NB4 (cell line): ENCODE data around the gene S1PR3.

Experiments used
- DNase-seq: peaks from one replicate; pipeline ENCODE4 v3.0.0; 2010; ENCODE audit warnings: low read depth
- H3K4me3 ChIP-seq: one replicate; pipeline ENCODE4 v1.5.1; 2011; ENCODE audit warnings: mild to moderate bottlenecking, low read depth, low read length, moderate library complexity
- CTCF ChIP-seq: IDR thresholded peaks from one replicate; pipeline ENCODE4 v1.5.1; 2012; ENCODE audit warnings: low read depth, low read length
- MAX ChIP-seq: IDR thresholded peaks from 2 replicates; pipeline ENCODE4 v1.6.1; 2011; ENCODE audit warnings: low read depth, low read length
- MYC ChIP-seq: IDR thresholded peaks from 2 replicates; pipeline ENCODE4 v1.6.1; 2011; ENCODE audit warnings: low read depth, low read length
- POLR2A ChIP-seq: IDR thresholded peaks from 2 replicates; pipeline ENCODE4 v1.6.1; 2011; ENCODE audit warnings: mild to moderate bottlenecking; ENCODE audit not compliant: insufficient read length; ENCODE audit errors: extremely low read depth

Gene S1PR3

GRCh38 chr9:89011683-89012082 lies 20.4 kb downstream of the S1PR3 start:
- DNase-seq = no peak
- TF ChIP-seq CTCF = no peak
- no peak for TF ChIP-seq MYC
- TF ChIP-seq MAX = no peak
- no peak for TF ChIP-seq POLR2A
- no peak overlapping the region for H3K4me3 ChIP-seq

GRCh38 chr9:89012294-89013042 lies 21.2 kb downstream of the S1PR3 start:
- no peak overlapping the region for H3K4me3 ChIP-seq
- TF ChIP-seq CTCF (no peak), MAX (no peak), POLR2A (no peak), MYC (no peak)
- DNase-seq = no peak

GRCh38 chr9:89013660-89014059 lies 22.4 kb downstream of the S1PR3 start:
- no peak for DNase-seq
- no peak overlapping the region for H3K4me3 ChIP-seq
- TF ChIP-seq POLR2A (no peak), MYC (no peak), MAX (no peak), CTCF (no peak)

DNA sequence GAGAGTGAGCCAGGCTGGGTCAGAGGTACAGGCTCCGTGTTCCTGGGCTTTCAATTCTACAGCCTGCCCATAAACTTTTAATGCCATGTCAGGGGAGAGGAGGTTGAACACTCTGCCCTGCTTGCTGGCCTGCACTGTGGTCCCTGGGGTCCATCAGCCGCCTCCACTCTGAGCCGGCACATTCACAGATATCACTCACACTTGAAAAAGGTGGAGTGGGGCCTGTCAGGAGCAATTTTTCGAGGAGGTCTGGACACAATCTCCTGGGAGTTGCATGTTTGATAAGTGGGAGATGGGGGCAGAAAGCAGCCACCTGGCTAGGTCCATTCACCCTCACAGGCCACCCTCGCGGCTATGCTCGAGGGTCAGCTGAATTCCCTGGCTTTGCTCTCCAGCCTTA lies 22.9 kb downstream of the S1PR3 start:
- DNase-seq = no peak
- TF ChIP-seq MAX (no peak), CTCF (no peak), POLR2A (no peak), MYC (no peak)
- no peak overlapping the region for H3K4me3 ChIP-seq

GRCh38 chr9:89015336-89015735 lies 24.1 kb downstream of the S1PR3 start:
- no peak overlapping the region for H3K4me3 ChIP-seq
- TF ChIP-seq MAX (no peak), CTCF (no peak), POLR2A (no peak), MYC (no peak)
- DNase-seq = no peak
